Measurements from ENCODE around the gene PLCB1.

PLCB1 gene

GRCh38 chr20:8242066-8242465 is 110.0 kb downstream of the PLCB1 start:
- Histone ChIP-seq H3K27me3 (ENCODE audit: insufficient read depth, low read length) (no peaks in the 10 kb centered on the region), H3K4me3 (ENCODE audit: low read length) (no peak overlapping the region), H3K9me3 (ENCODE audit: insufficient read depth, low read depth, low read length) (no peaks in the 10 kb centered on the region), H3K9ac (ENCODE audit: low read depth, low read length) (no peak overlapping the region), H3K36me3 (ENCODE audit: insufficient read depth, low read depth, low read length) (no peaks in the 10 kb centered on the region), H3K27ac (ENCODE audit: low read length) (no peak overlapping the region), H3K4me1 (ENCODE audit: insufficient read depth, low read length) (no peaks in the 10 kb centered on the region)

GRCh38 chr20:8242827-8243724 is 111.0 kb downstream of the PLCB1 start:
- H3K9ac ChIP-seq (ENCODE audit: low read depth, low read length) = no peak overlapping the region
- no peaks in the 10 kb centered on the region for H3K9me3 ChIP-seq (ENCODE audit: insufficient read depth, low read depth, low read length)
- H3K36me3 ChIP-seq (ENCODE audit: insufficient read depth, low read depth, low read length) = no peaks in the 10 kb centered on the region
- no peaks in the 10 kb centered on the region for H3K4me1 ChIP-seq (ENCODE audit: insufficient read depth, low read length)
- H3K27ac ChIP-seq (ENCODE audit: low read length) = no peak overlapping the region
- no peaks in the 10 kb centered on the region for H3K27me3 ChIP-seq (ENCODE audit: insufficient read depth, low read length)
- no peak overlapping the region for H3K4me3 ChIP-seq (ENCODE audit: low read length)

- Histone ChIP-seq H3K27me3 (ENCODE audit: insufficient read depth, low read length) (no peaks in the 10 kb centered on the region), H3K27ac (ENCODE audit: low read length) (no peak overlapping the region), H3K36me3 (ENCODE audit: insufficient read depth, low read depth, low read length) (no peaks in the 10 kb centered on the region), H3K9me3 (ENCODE audit: insufficient read depth, low read depth, low read length) (no peaks in the 10 kb centered on the region), H3K9ac (ENCODE audit: low read depth, low read length) (no peak overlapping the region), H3K4me3 (ENCODE audit: low read length) (no peak overlapping the region), H3K4me1 (ENCODE audit: insufficient read depth, low read length) (no peaks in the 10 kb centered on the region)
Measured at GRCh38 chr20:8244637-8245036, 112.6 kb downstream of the PLCB1 start.

- Histone ChIP-seq H3K36me3 (ENCODE audit: insufficient read depth, low read depth, low read length) (no peaks in the 10 kb centered on the region), H3K27ac (ENCODE audit: low read length) (no peak overlapping the region), H3K27me3 (ENCODE audit: insufficient read depth, low read length) (no peaks in the 10 kb centered on the region), H3K9ac (ENCODE audit: low read depth, low read length) (no peak overlapping the region), H3K9me3 (ENCODE audit: insufficient read depth, low read depth, low read length) (no peaks in the 10 kb centered on the region), H3K4me1 (ENCODE audit: insufficient read depth, low read length) (no peaks in the 10 kb centered on the region), H3K4me3 (ENCODE audit: low read length) (no peak overlapping the region)
Measured at GRCh38 chr20:8246153-8246552, 114.1 kb downstream of the PLCB1 start.

- Histone ChIP-seq H3K27ac (ENCODE audit: low read length) (no peak overlapping the region), H3K36me3 (ENCODE audit: insufficient read depth, low read depth, low read length) (no peaks in the 10 kb centered on the region), H3K4me1 (ENCODE audit: insufficient read depth, low read length) (no peaks in the 10 kb centered on the region), H3K4me3 (ENCODE audit: low read length) (no peak overlapping the region), H3K27me3 (ENCODE audit: insufficient read depth, low read length) (no peaks in the 10 kb centered on the region), H3K9me3 (ENCODE audit: insufficient read depth, low read depth, low read length) (no peaks in the 10 kb centered on the region), H3K9ac (ENCODE audit: low read depth, low read length) (no peak overlapping the region)
Measured at GRCh38 chr20:8246716-8247115, 114.7 kb downstream of the PLCB1 start.

GRCh38 chr20:8248051-8248450 is 116.0 kb downstream of the PLCB1 start:
- H3K36me3 ChIP-seq (ENCODE audit: insufficient read depth, low read depth, low read length) = no peaks in the 10 kb centered on the region
- H3K4me1 ChIP-seq (ENCODE audit: insufficient read depth, low read length) = no peaks in the 10 kb centered on the region
- no peaks in the 10 kb centered on the region for H3K9me3 ChIP-seq (ENCODE audit: insufficient read depth, low read depth, low read length)
- H3K27ac ChIP-seq (ENCODE audit: low read length) = no peak overlapping the region
- H3K9ac ChIP-seq (ENCODE audit: low read depth, low read length) = no peak overlapping the region
- H3K27me3 ChIP-seq (ENCODE audit: insufficient read depth, low read length) = no peaks in the 10 kb centered on the region
- H3K4me3 ChIP-seq (ENCODE audit: low read length) = no peak overlapping the region

GRCh38 chr20:8249634-8250033 is 117.6 kb downstream of the PLCB1 start:
- Histone ChIP-seq H3K4me3 (ENCODE audit: low read length) (no peak overlapping the region), H3K9me3 (ENCODE audit: insufficient read depth, low read depth, low read length) (no peaks in the 10 kb centered on the region), H3K36me3 (ENCODE audit: insufficient read depth, low read depth, low read length) (no peaks in the 10 kb centered on the region), H3K27me3 (ENCODE audit: insufficient read depth, low read length) (no peaks in the 10 kb centered on the region), H3K9ac (ENCODE audit: low read depth, low read length) (no peak overlapping the region), H3K27ac (ENCODE audit: low read length) (no peak overlapping the region), H3K4me1 (ENCODE audit: insufficient read depth, low read length) (no peaks in the 10 kb centered on the region)

GRCh38 chr20:8250539-8251200 is 118.6 kb downstream of the PLCB1 start:
- no peaks in the 10 kb centered on the region for H3K4me1 ChIP-seq (ENCODE audit: insufficient read depth, low read length)
- no peak overlapping the region for H3K27ac ChIP-seq (ENCODE audit: low read length)
- H3K9me3 ChIP-seq (ENCODE audit: insufficient read depth, low read depth, low read length) = no peaks in the 10 kb centered on the region
- H3K4me3 ChIP-seq (ENCODE audit: low read length) = no peak overlapping the region
- H3K36me3 ChIP-seq (ENCODE audit: insufficient read depth, low read depth, low read length) = no peaks in the 10 kb centered on the region
- no peaks in the 10 kb centered on the region for H3K27me3 ChIP-seq (ENCODE audit: insufficient read depth, low read length)
- H3K9ac ChIP-seq (ENCODE audit: low read depth, low read length) = no peak overlapping the region

- Histone ChIP-seq H3K4me1 (ENCODE audit: insufficient read depth, low read length) (no peaks in the 10 kb centered on the region), H3K4me3 (ENCODE audit: low read length) (no peak overlapping the region), H3K27ac (ENCODE audit: low read length) (no peak overlapping the region), H3K9me3 (ENCODE audit: insufficient read depth, low read depth, low read length) (no peaks in the 10 kb centered on the region), H3K9ac (ENCODE audit: low read depth, low read length) (no peak overlapping the region), H3K36me3 (ENCODE audit: insufficient read depth, low read depth, low read length) (no peaks in the 10 kb centered on the region), H3K27me3 (ENCODE audit: insufficient read depth, low read length) (no peaks in the 10 kb centered on the region)
Measured at GRCh38 chr20:8251201-8251575, 119.1 kb downstream of the PLCB1 start.

GRCh38 chr20:8254911-8255582 is 123.0 kb downstream of the PLCB1 start:
- Histone ChIP-seq H3K9ac (ENCODE audit: low read depth, low read length) (no peak overlapping the region), H3K27ac (ENCODE audit: low read length) (no peak overlapping the region), H3K4me3 (ENCODE audit: low read length) (no peak overlapping the region), H3K36me3 (ENCODE audit: insufficient read depth, low read depth, low read length) (no peaks in the 10 kb centered on the region), H3K4me1 (ENCODE audit: insufficient read depth, low read length) (no peaks in the 10 kb centered on the region), H3K27me3 (ENCODE audit: insufficient read depth, low read length) (no peaks in the 10 kb centered on the region), H3K9me3 (ENCODE audit: insufficient read depth, low read depth, low read length) (no peaks in the 10 kb centered on the region)

GRCh38 chr20:8255945-8256632 is 124.0 kb downstream of the PLCB1 start:
- no peak overlapping the region for H3K9ac ChIP-seq (ENCODE audit: low read depth, low read length)
- H3K36me3 ChIP-seq (ENCODE audit: insufficient read depth, low read depth, low read length) = no peaks in the 10 kb centered on the region
- H3K4me1 ChIP-seq (ENCODE audit: insufficient read depth, low read length) = no peaks in the 10 kb centered on the region
- H3K27ac ChIP-seq (ENCODE audit: low read length) = no peak overlapping the region
- H3K27me3 ChIP-seq (ENCODE audit: insufficient read depth, low read length) = no peaks in the 10 kb centered on the region
- H3K9me3 ChIP-seq (ENCODE audit: insufficient read depth, low read depth, low read length) = no peaks in the 10 kb centered on the region
- H3K4me3 ChIP-seq (ENCODE audit: low read length) = no peak overlapping the region

All from iPS-20b (cell line).